ENCODE data around the gene CNOT1. TPM values are rescaled to one million over a fixed set of nuclear protein-coding genes. Genes with fewer than 3 reads are reported as not detected.
"Not testable (repeated sequence)": the region's sequence is repeated elsewhere in the genome, so short reads cannot be mapped to it uniquely, and the experiment has no call there.

Gene CNOT1
- total RNA-seq, 1 donor from 2014 or later = 68.3 TPM

GRCh38 chr16:58498341-58499091, 131.1 kb downstream of the CNOT1 start:
- intact Hi-C loops (cut with DNase I) = no loop called here
- DNase-seq (no peak), ATAC-seq (ENCODE audit: poor library complexity) (no peak)

- ATAC-seq (ENCODE audit: poor library complexity) (no peak), DNase-seq (no peak)
- intact Hi-C loops (cut with DNase I) = no loop called here
Measured at GRCh38 chr16:58497935-58498334, 131.7 kb downstream of the CNOT1 start.

- DNase-seq (no peak), ATAC-seq (ENCODE audit: poor library complexity) (no peak)
- intact Hi-C loops (cut with DNase I) = no loop called here
Measured at GRCh38 chr16:58497468-58497867, 132.2 kb downstream of the CNOT1 start.

- peak; percentile 65 for ATAC-seq (ENCODE audit: poor library complexity)
- intact Hi-C loops (cut with DNase I) = no loop called here
- peak; percentile 70 for DNase-seq
Measured at GRCh38 chr16:58495521-58496331, 133.9 kb downstream of the CNOT1 start.

- DNase-seq (peak; percentile 76), ATAC-seq (ENCODE audit: poor library complexity) (peak; percentile 71)
- intact Hi-C loops (cut with DNase I) = no loop called here
Measured at GRCh38 chr16:58494981-58495520, 134.6 kb downstream of the CNOT1 start.

GRCh38 chr16:58493756-58494431, 135.7 kb downstream of the CNOT1 start:
- DNase-seq = no peak
- no peak for ATAC-seq (ENCODE audit: poor library complexity)
- intact Hi-C loops (cut with DNase I) = no loop called here

GRCh38 chr16:58492735-58493134, 136.9 kb downstream of the CNOT1 start:
- DNase-seq (no peak), ATAC-seq (ENCODE audit: poor library complexity) (no peak)
- intact Hi-C loops (cut with DNase I) = no loop called here

- intact Hi-C loops (cut with DNase I) = no loop called here
- ATAC-seq (ENCODE audit: poor library complexity) = no peak
- DNase-seq = no peak
Measured at GRCh38 chr16:58492066-58492465, 137.6 kb downstream of the CNOT1 start.

GRCh38 chr16:58490539-58490938, 139.1 kb downstream of the CNOT1 start:
- ATAC-seq (ENCODE audit: poor library complexity); DNase-seq; intact Hi-C loops (cut with DNase I): not testable (repeated sequence)

GRCh38 chr16:58490065-58490464, 139.6 kb downstream of the CNOT1 start:
- intact Hi-C loops (cut with DNase I) = no loop called here
- DNase-seq (no peak), ATAC-seq (ENCODE audit: poor library complexity) (no peak)

GRCh38 chr16:58488531-58488930, 141.1 kb downstream of the CNOT1 start:
- intact Hi-C loops (cut with DNase I) = loop anchor here (2.0 to 10.0 kb wide), 2 partner anchors 74 to 144 kb away; no protein-coding TSS in a partner anchor
- ATAC-seq (ENCODE audit: poor library complexity) (no peak), DNase-seq (no peak)

- intact Hi-C loops (cut with DNase I) = loop anchor here (2.0 to 10.0 kb wide), 3 partner anchors 73 to 149 kb away; no protein-coding TSS in a partner anchor
- ATAC-seq (ENCODE audit: poor library complexity) (peak; percentile 84), DNase-seq (peak; percentile 92)
Measured at GRCh38 chr16:58487566-58488351, 141.9 kb downstream of the CNOT1 start.

- intact Hi-C loops (cut with DNase I) = loop anchor here (10.0 kb wide), 1 partner anchor 71 kb away; no protein-coding TSS in a partner anchor
- ATAC-seq (ENCODE audit: poor library complexity) (peak; percentile 58), DNase-seq (no peak)
Measured at GRCh38 chr16:58485184-58485887, 144.3 kb downstream of the CNOT1 start.

GRCh38 chr16:58481931-58482330, 147.7 kb downstream of the CNOT1 start:
- DNase-seq (no peak), ATAC-seq (ENCODE audit: poor library complexity) (no peak)
- intact Hi-C loops (cut with DNase I) = loop anchor here (10.0 kb wide), 1 partner anchor 67 kb away; no protein-coding TSS in a partner anchor

GRCh38 chr16:58481226-58481869, 148.3 kb downstream of the CNOT1 start:
- DNase-seq (no peak), ATAC-seq (ENCODE audit: poor library complexity) (no peak)
- intact Hi-C loops (cut with DNase I) = loop anchor here (10.0 kb wide), 1 partner anchor 67 kb away; no protein-coding TSS in a partner anchor

- ATAC-seq (ENCODE audit: poor library complexity) = no peak
- intact Hi-C loops (cut with DNase I) = no loop called here
Measured at GRCh38 chr16:58478427-58478826, 151.2 kb downstream of the CNOT1 start.

GRCh38 chr16:58476791-58477190, 152.8 kb downstream of the CNOT1 start:
- intact Hi-C loops (cut with DNase I) = no loop called here
- no peak for ATAC-seq (ENCODE audit: poor library complexity)
- no peak for DNase-seq

More at GRCh38 chr16:58478427-58478826, 151.2 kb downstream of the CNOT1 start:
- DNase-seq = no peak

Measured in Right ventricle myocardium superior (tissue), 1 donor.